Mesenchymal stem cell (in vitro differentiated cells and primary cell): ENCODE results near the gene SOHLH1.

Experiments
- DNase-seq: peaks from one replicate; pipeline ENCODE4 v3.0.0-alpha.2; 2013
- H2AFZ ChIP-seq: one replicate; pipeline ENCODE4 v1.6.1; 2013; ENCODE audit warnings: low read depth, mild to moderate bottlenecking, control low read depth, inconsistent platforms, low read length, moderate library complexity
- H2AK5ac ChIP-seq: 2 replicates; pipeline ENCODE4 v1.6.1; 2013; ENCODE audit warnings: low read length, moderate library complexity, mild to moderate bottlenecking, inconsistent platforms; ENCODE audit not compliant: severe bottlenecking
- H2BK120ac ChIP-seq: one replicate; pipeline ENCODE4 v1.6.1; 2013; ENCODE audit warnings: low read depth, mild to moderate bottlenecking, inconsistent platforms, low read length, moderate library complexity
- H2BK12ac ChIP-seq, 2 experiments: one replicate each; pipeline ENCODE4 v1.6.1; 2013; ENCODE audit warnings: inconsistent platforms in 2 of 2, low read length in 2 of 2, mild to moderate bottlenecking in 2 of 2, moderate library complexity in 2 of 2, control low read depth in 1 of 2
- H2BK15ac ChIP-seq: one replicate; pipeline ENCODE4 v1.6.1; 2013; ENCODE audit warnings: mild to moderate bottlenecking, low read depth, inconsistent platforms; ENCODE audit not compliant: poor library complexity, severe bottlenecking
- H2BK5ac ChIP-seq: 2 replicates; pipeline ENCODE4 v1.6.1; 2013; ENCODE audit warnings: low read depth, mild to moderate bottlenecking, low read length, control low read depth, inconsistent platforms; ENCODE audit not compliant: poor library complexity, severe bottlenecking
- H3K14ac ChIP-seq, 2 experiments: one replicate each; pipeline ENCODE4 v1.6.1; 2013; ENCODE audit warnings: inconsistent platforms in 2 of 2, low read length in 2 of 2, control low read depth in 1 of 2, mild to moderate bottlenecking in 1 of 2, moderate library complexity in 1 of 2
- H3K18ac ChIP-seq, 2 experiments: one replicate each; pipeline ENCODE4 v1.6.1; 2013; ENCODE audit warnings: inconsistent platforms in 2 of 2, low read length in 2 of 2, control low read depth in 1 of 2, low read depth in 1 of 2, mild to moderate bottlenecking in 1 of 2
- H3K23ac ChIP-seq, 2 experiments: one replicate each; pipeline ENCODE4 v1.6.1; 2013; ENCODE audit warnings: inconsistent platforms in 2 of 2, low read length in 2 of 2, mild to moderate bottlenecking in 2 of 2, moderate library complexity in 2 of 2, control low read depth in 1 of 2
- H3K27ac ChIP-seq: 2 replicates; pipeline ENCODE4 v1.5.1; 2013; ENCODE audit warnings: mild to moderate bottlenecking, moderate library complexity, low read length, control low read depth, inconsistent platforms; ENCODE audit not compliant: poor library complexity, severe bottlenecking
- H3K27me3 ChIP-seq, 2 experiments: 2 replicates each; pipeline versions ENCODE4 v1.6.1 to v1.7.0; 2013; ENCODE audit warnings: low read length in 2 of 2, mild to moderate bottlenecking in 2 of 2, moderate library complexity in 2 of 2, control low read depth in 1 of 2, inconsistent platforms in 1 of 2; ENCODE audit not compliant: control insufficient read depth in 1 of 2, insufficient read depth in 1 of 2
- H3K36me3 ChIP-seq, 2 experiments: 2 replicates each; pipeline versions ENCODE4 v1.6.1 to v1.7.0; 2013; ENCODE audit warnings: low read length in 2 of 2, control low read depth in 1 of 2, inconsistent platforms in 1 of 2, low read depth in 1 of 2, mild to moderate bottlenecking in 1 of 2; ENCODE audit not compliant: insufficient read depth in 2 of 2, control insufficient read depth in 1 of 2
- H3K4ac ChIP-seq, 2 experiments: one replicate each; pipeline ENCODE4 v1.6.1; 2013; ENCODE audit warnings: inconsistent platforms in 2 of 2, low read length in 2 of 2, mild to moderate bottlenecking in 2 of 2, moderate library complexity in 2 of 2, control low read depth in 1 of 2, low read depth in 1 of 2
- H3K4me1 ChIP-seq: 2 replicates; pipeline ENCODE4 v1.6.1; 2013; ENCODE audit warnings: low read depth, low read length, control low read depth; ENCODE audit not compliant: control insufficient read depth, insufficient read depth
- H3K4me2 ChIP-seq: 2 replicates; pipeline ENCODE4 v1.6.1; 2013; ENCODE audit warnings: low read length, mild to moderate bottlenecking, inconsistent platforms; ENCODE audit not compliant: poor library complexity, severe bottlenecking
- H3K4me3 ChIP-seq, 2 experiments: 2 replicates each; pipeline versions ENCODE4 v1.5.1 to v1.7.0; 2013; ENCODE audit warnings: low read length in 2 of 2, mild to moderate bottlenecking in 2 of 2, control low read depth in 1 of 2, low read depth in 1 of 2; ENCODE audit not compliant: insufficient read depth in 1 of 2
- H3K79me1 ChIP-seq: replicated peaks from 2 replicates; pipeline ENCODE4 v1.6.1; 2013; ENCODE audit warnings: mild to moderate bottlenecking, control low read depth, low read length, inconsistent platforms; ENCODE audit not compliant: poor library complexity, severe bottlenecking
- H3K9ac ChIP-seq: 2 replicates; pipeline ENCODE4 v1.7.0; 2013; ENCODE audit warnings: mild to moderate bottlenecking, low read length, moderate library complexity
- H3K9me3 ChIP-seq: 2 replicates; pipeline ENCODE4 v1.7.0; 2013; ENCODE audit warnings: mild to moderate bottlenecking, low read length; ENCODE audit not compliant: control insufficient read depth
- H4K8ac ChIP-seq: one replicate; pipeline ENCODE4 v1.6.1; 2013; ENCODE audit warnings: inconsistent platforms, mild to moderate bottlenecking, low read length, moderate library complexity
- H4K91ac ChIP-seq: one replicate; pipeline ENCODE4 v1.6.1; 2013; ENCODE audit warnings: mild to moderate bottlenecking, low read length, inconsistent platforms
- WGBS: methylation state at CpG from one replicate; pipeline ENCODE4 v1.1.7; 2013; ENCODE audit warnings: mixed read lengths; 5-methylcytosine and 5-hydroxymethylcytosine counted together

SOHLH1 gene

DNA sequence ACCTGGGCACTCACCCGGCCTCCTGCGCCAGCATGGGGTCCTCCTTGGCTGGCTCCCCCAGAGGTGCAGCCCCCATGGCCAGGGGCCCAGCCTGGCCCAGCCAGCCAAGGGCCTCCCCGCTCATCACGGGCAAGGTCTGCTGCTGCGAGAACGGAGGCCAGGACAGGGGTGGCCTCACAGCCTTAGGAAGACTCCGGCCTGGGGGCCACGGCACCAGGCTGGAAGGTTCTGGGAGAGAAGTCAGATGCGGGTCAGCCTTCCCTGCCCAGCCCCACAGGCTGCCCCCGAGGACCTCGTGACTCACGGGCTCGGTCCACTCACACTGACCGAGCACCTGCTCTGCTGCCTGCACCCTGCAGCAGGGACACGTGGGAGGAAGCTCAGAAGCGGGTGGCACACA, 4.2 kb downstream of the SOHLH1 start:
- no peak overlapping the region for H3K27ac ChIP-seq
- H4K91ac ChIP-seq: no peak overlapping the region
- H2BK120ac ChIP-seq: no peak overlapping the region
- H2AK5ac ChIP-seq: no peak overlapping the region
- no peak overlapping the region for H3K18ac ChIP-seq
- H2BK12ac ChIP-seq: no peak overlapping the region
- H3K4me1 ChIP-seq: peaks cover 7% of the 10 kb centered on the region
- H2BK15ac ChIP-seq: no peak overlapping the region
- WGBS: 92% methylated on average over 16 of the region's 16 CpGs
- H3K23ac ChIP-seq: no peak overlapping the region
- no peak overlapping the region for H2AFZ ChIP-seq
- no peak overlapping the region for H4K8ac ChIP-seq
- H3K14ac ChIP-seq: no peak overlapping the region
- no peak overlapping the region for H2BK5ac ChIP-seq
- DNase-seq: no peak
- no peaks in the 10 kb centered on the region for H3K9me3 ChIP-seq
- no peaks in the 10 kb centered on the region for H3K79me1 ChIP-seq
- H3K4me2 ChIP-seq: no peak overlapping the region
- H3K4ac ChIP-seq: no peak overlapping the region
- no peaks in the 10 kb centered on the region for H3K36me3 ChIP-seq
- H3K9ac ChIP-seq: no peak overlapping the region
- H3K27me3 ChIP-seq: peaks cover 0 to 23% of the 10 kb centered on the region in 2 experiments
- no peak overlapping the region for H3K4me3 ChIP-seq

DNA sequence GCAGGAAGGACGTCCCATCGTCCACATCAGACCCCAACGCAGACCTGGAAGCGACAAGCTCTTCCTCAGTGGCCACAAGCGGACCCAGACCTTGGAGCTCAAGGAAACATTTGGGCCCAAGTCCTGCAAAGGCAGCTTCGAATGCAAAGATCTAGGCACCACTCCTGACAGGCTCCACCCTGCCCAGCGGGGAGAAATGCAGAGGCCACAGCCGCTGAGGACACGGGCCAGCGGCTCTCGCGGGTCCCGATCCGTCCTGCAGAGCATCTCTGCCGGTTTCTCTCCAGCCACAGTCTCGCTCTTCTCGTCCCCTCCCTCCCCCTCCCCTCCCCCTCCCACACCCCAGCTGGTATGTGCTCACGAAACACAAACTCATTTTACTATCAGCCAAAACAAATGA, 4.9 kb downstream of the SOHLH1 start:
- Histone ChIP-seq H4K8ac (no peak overlapping the region), H2BK15ac (no peak overlapping the region), H3K4ac (no peak overlapping the region), H4K91ac (no peak overlapping the region), H3K27me3 (peaks cover 0 to 23% of the 10 kb centered on the region in 2 experiments), H3K18ac (no peak overlapping the region), H3K4me1 (peaks cover 7% of the 10 kb centered on the region), H3K36me3 (no peaks in the 10 kb centered on the region), H2AFZ (no peak overlapping the region), H3K9ac (no peak overlapping the region), H3K9me3 (no peaks in the 10 kb centered on the region), H3K4me3 (no peak overlapping the region), H2BK120ac (no peak overlapping the region), H3K14ac (no peak overlapping the region), H2BK12ac (no peak overlapping the region), H2BK5ac (no peak overlapping the region), H3K27ac (no peak overlapping the region), H3K23ac (no peak overlapping the region), H2AK5ac (no peak overlapping the region), H3K79me1 (no peaks in the 10 kb centered on the region), H3K4me2 (no peak overlapping the region)
- 76% methylated on average over 18 of the region's 18 CpGs for WGBS
- no peak for DNase-seq

GRCh38 chr9:135693771-135694170, 5.5 kb downstream of the SOHLH1 start:
- Histone ChIP-seq H2BK15ac (no peak overlapping the region), H2AK5ac (no peak overlapping the region), H3K36me3 (no peaks in the 10 kb centered on the region), H2BK5ac (no peak overlapping the region), H3K4me1 (peaks cover 7% of the 10 kb centered on the region), H3K27ac (no peak overlapping the region), H3K4ac (no peak overlapping the region), H2BK120ac (no peak overlapping the region), H3K9me3 (no peaks in the 10 kb centered on the region), H3K9ac (no peak overlapping the region), H3K4me3 (no peak overlapping the region), H3K27me3 (peaks cover 0 to 26% of the 10 kb centered on the region in 2 experiments), H3K23ac (no peak overlapping the region), H4K8ac (no peak overlapping the region), H2BK12ac (no peak overlapping the region), H3K4me2 (no peak overlapping the region), H4K91ac (no peak overlapping the region), H3K79me1 (no peaks in the 10 kb centered on the region), H2AFZ (no peak overlapping the region), H3K14ac (no peak overlapping the region), H3K18ac (no peak overlapping the region)
- DNase-seq: no peak
- 79% methylated on average over 11 of the region's 11 CpGs for WGBS

DNA sequence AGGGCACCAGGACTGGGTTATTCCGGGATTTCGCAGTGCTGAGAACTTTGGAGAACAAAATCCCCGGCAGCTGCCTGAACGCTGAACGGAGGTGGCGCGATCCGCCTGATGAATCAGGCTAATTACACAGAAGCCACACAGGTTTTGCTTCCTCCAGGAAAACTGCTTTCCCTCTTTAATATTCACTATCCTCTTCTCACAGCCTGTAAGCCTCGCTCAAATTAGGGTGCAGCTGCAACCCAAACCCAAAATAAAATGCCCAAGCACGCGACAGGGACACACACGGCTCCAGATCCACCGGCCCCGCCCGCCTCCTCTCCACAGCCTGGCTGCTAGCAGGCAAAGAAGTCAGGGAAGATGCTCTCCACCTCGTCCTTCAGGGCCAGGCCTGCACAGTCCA, 6.0 kb downstream of the SOHLH1 start:
- Histone ChIP-seq H3K36me3 (no peaks in the 10 kb centered on the region), H2AFZ (no peak overlapping the region), H2BK5ac (no peak overlapping the region), H3K4ac (no peak overlapping the region), H3K79me1 (no peaks in the 10 kb centered on the region), H3K27ac (no peak overlapping the region), H3K4me3 (no peak overlapping the region), H4K91ac (no peak overlapping the region), H3K4me2 (no peak overlapping the region), H2BK15ac (no peak overlapping the region), H2AK5ac (no peak overlapping the region), H3K9ac (no peak overlapping the region), H3K9me3 (no peaks in the 10 kb centered on the region), H3K18ac (no peak overlapping the region), H4K8ac (no peak overlapping the region), H2BK12ac (no peak overlapping the region), H3K4me1 (peaks cover 7% of the 10 kb centered on the region), H2BK120ac (no peak overlapping the region), H3K14ac (no peak overlapping the region), H3K23ac (no peak overlapping the region), H3K27me3 (peaks cover 0 to 26% of the 10 kb centered on the region in 2 experiments)
- no peak for DNase-seq
- WGBS: 89% methylated on average over 16 of the region's 16 CpGs
